Esophagus squamous epithelium (tissue), 4 donors: Measurements from ENCODE around the gene OSBPL9.

ENCODE experiments used
- CTCF ChIP-seq, 6 experiments: fragments of 450-650 bp in 4 of 6; fragments of 200-600 bp in 2 of 6; sonication (generic) in 2 of 6; IDR thresholded peaks; one replicate each; pipeline ENCODE4 v1.5.1; 2016 to 2019; ENCODE audit warnings: antibody characterized with exemption in 6 of 6, mild to moderate bottlenecking in 4 of 6, moderate library complexity in 4 of 6
- POLR2A ChIP-seq, 4 donors: fragments of 450-650 bp; IDR thresholded peaks; one replicate each; pipeline ENCODE4 v1.6.1; 2017; ENCODE audit warnings: antibody characterized with exemption in 4 of 4, mild to moderate bottlenecking in 4 of 4, moderate library complexity in 3 of 4

- TF ChIP-seq CTCF (IDR thresholded peaks at IDR 0.05): no peak
- TF ChIP-seq POLR2A (IDR thresholded peaks at IDR 0.05): no peak
These were observed 40.8 kb upstream of the OSBPL9 start for GRCh38 chr1:51576085-51576444.
